GM12864 (cell line): ENCODE results near the gene ANKS1B.

ENCODE experiments used
- DNase-seq: peaks from one replicate; pipeline ENCODE4 v3.0.0-alpha.2; 2011; ENCODE audit warnings: low read depth
- H3K4me3 ChIP-seq: 2 replicates; pipeline ENCODE4 v1.5.1; 2011; ENCODE audit warnings: mild to moderate bottlenecking, low read depth, low read length, control low read depth
- CTCF ChIP-seq: IDR thresholded peaks from 2 replicates; pipeline ENCODE4 v1.5.1; 2011; ENCODE audit warnings: low read depth, mild to moderate bottlenecking, moderate library complexity, low read length, control low read depth, inconsistent platforms; ENCODE audit errors: missing control alignments

Gene ANKS1B

GRCh38 chr12:99128246-99128802 lies 856.4 kb downstream of the ANKS1B start:
- no peak for DNase-seq
- no peak for TF ChIP-seq CTCF
- no peak overlapping the region for H3K4me3 ChIP-seq

- no peak for DNase-seq
- H3K4me3 ChIP-seq, result no peak overlapping the region
- TF ChIP-seq CTCF, result no peak
Measured at GRCh38 chr12:99122959-99123358, 861.8 kb downstream of the ANKS1B start.

- no peak for TF ChIP-seq CTCF
- no peak for DNase-seq
- no peak overlapping the region for H3K4me3 ChIP-seq
Measured at GRCh38 chr12:99122496-99122895, 862.2 kb downstream of the ANKS1B start.

GRCh38 chr12:99121546-99121945 lies 863.2 kb downstream of the ANKS1B start:
- H3K4me3 ChIP-seq, result no peak overlapping the region
- TF ChIP-seq CTCF, result no peak
- no peak for DNase-seq

- DNase-seq, result no peak
- H3K4me3 ChIP-seq, result no peak overlapping the region
- no peak for TF ChIP-seq CTCF
Measured at GRCh38 chr12:99119943-99120342, 864.8 kb downstream of the ANKS1B start.

GRCh38 chr12:99119449-99119848 lies 865.3 kb downstream of the ANKS1B start:
- H3K4me3 ChIP-seq, result no peak overlapping the region
- DNase-seq, result no peak
- no peak for TF ChIP-seq CTCF

- H3K4me3 ChIP-seq, result no peak overlapping the region
- DNase-seq, result no peak
- TF ChIP-seq CTCF, result no peak
Measured at GRCh38 chr12:99111600-99111999, 873.1 kb downstream of the ANKS1B start.
